ENCODE data around the gene MBD5.

DNA sequence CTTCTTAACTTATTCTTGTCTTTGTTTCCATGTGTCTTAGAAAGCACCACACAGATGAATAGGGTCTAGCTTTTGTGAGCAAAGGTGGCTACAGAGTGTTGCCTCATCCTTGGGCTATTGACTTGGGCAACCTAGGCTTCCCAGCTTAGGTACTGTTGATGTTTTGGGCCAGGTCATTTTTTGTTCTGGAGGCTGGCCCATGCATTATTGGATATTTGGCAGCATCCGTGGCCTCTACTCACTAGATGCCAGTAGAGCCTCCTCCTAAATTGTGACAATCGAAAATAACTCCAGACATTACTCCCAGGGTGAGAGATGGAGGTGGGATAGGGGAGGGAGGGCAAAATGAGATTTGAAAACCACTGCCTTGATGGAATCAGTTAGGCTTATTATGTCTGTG, 496.4 kb downstream of the MBD5 start:
- TF ChIP-seq SMC3 (IDR thresholded peaks at IDR 0.05; ENCODE audit: low read depth, low read length) (no peak), POLR2A (IDR thresholded peaks at IDR 0.05; ENCODE audit: low read depth, low read length) (no peak), CTCF (conservative IDR thresholded peaks at IDR 0.05; ENCODE audit: low read depth, low read length) (no peak), ELK1 (IDR thresholded peaks at IDR 0.05; ENCODE audit: borderline replicate concordance, low read depth, low read length) (no peak), MAZ (IDR thresholded peaks at IDR 0.05; ENCODE audit: borderline replicate concordance, low read depth, low read length) (no peak), CEBPB (IDR thresholded peaks at IDR 0.05; ENCODE audit: low read depth, low read length) (no peak), BHLHE40 (IDR thresholded peaks at IDR 0.05; ENCODE audit: low read depth, low read length) (no peak), RCOR1 (IDR thresholded peaks at IDR 0.05; ENCODE audit: insufficient replicate concordance, low read length) (no peak), RAD21 (IDR thresholded peaks at IDR 0.05; ENCODE audit: low read length) (no peak)

Measured in IMR-90 (cell line).